GM19351 (cell line): Measurements from ENCODE around the gene PCBP1.
"Not testable (repeated sequence)": the region's sequence is repeated elsewhere in the genome, so short reads cannot be mapped to it uniquely, and the experiment has no call there.

Source experiments
- ATAC-seq: cut with Tn5 transposase; IDR thresholded peaks from one replicate; pipeline ENCODE4 v1.9.1; 2021; ENCODE audit warnings: mild to moderate bottlenecking, moderate library complexity; ENCODE audit not compliant: unreplicated experiment

Gene PCBP1

GRCh38 chr2:70080610-70081200 is 6.6 kb upstream of the PCBP1 start:
- ATAC-seq = no peak

- ATAC-seq = no peak
Measured at GRCh38 chr2:70081221-70081620, 6.1 kb upstream of the PCBP1 start.

GRCh38 chr2:70083344-70084156 is 3.7 kb upstream of the PCBP1 start:
- peak; percentile 50 for ATAC-seq

GRCh38 chr2:70084973-70085710 is 2.1 kb upstream of the PCBP1 start:
- ATAC-seq = no peak

- no peak for ATAC-seq
Measured at GRCh38 chr2:70085711-70086277, 1.5 kb upstream of the PCBP1 start.

GRCh38 chr2:70086278-70086837 is 919 bp upstream of the PCBP1 start:
- ATAC-seq = peak; percentile 30

- ATAC-seq = no peak
Measured at GRCh38 chr2:70087702-70088597, 673 bp downstream of the PCBP1 start.

- no peak for ATAC-seq
Measured at GRCh38 chr2:70088598-70089219, 1.4 kb downstream of the PCBP1 start.

GRCh38 chr2:70089220-70089982 is 2.1 kb downstream of the PCBP1 start:
- no peak for ATAC-seq

- no peak for ATAC-seq
Measured at GRCh38 chr2:70089983-70090525, 2.8 kb downstream of the PCBP1 start.

- ATAC-seq = no peak
Measured at GRCh38 chr2:70090706-70091334, 3.5 kb downstream of the PCBP1 start.

- no peak for ATAC-seq
Measured at GRCh38 chr2:70091364-70091763, 4.1 kb downstream of the PCBP1 start.

GRCh38 chr2:70091816-70092215 is 4.5 kb downstream of the PCBP1 start:
- no peak for ATAC-seq

- not testable (repeated sequence) for ATAC-seq
Measured at GRCh38 chr2:70092576-70093243, 5.4 kb downstream of the PCBP1 start.

- ATAC-seq = no peak
Measured at GRCh38 chr2:70094171-70094977, 7.1 kb downstream of the PCBP1 start.

- peak; percentile 73 for ATAC-seq
Measured at GRCh38 chr2:70094978-70095719, 7.9 kb downstream of the PCBP1 start.
